Neural crest cell (in vitro differentiated cells): Measurements from ENCODE around the gene PTPN14. TPM values are rescaled to one million over a fixed set of nuclear protein-coding genes. Genes with fewer than 3 reads are reported as not detected.

Experiments used
- DNase-seq: peaks from one replicate; pipeline ENCODE4 v3.0.0; 2021; ENCODE audit warnings: low read depth, mixed read lengths, low spot score
- H3K27ac Mint-ChIP-seq: one replicate; pipeline ENCODE4 v1.8.0; 2021; ENCODE audit warnings: mild to moderate bottlenecking, mixed read lengths; ENCODE audit not compliant: unreplicated experiment
- H3K27me3 Mint-ChIP-seq: 2 replicates; pipeline ENCODE4 v1.8.0; 2021; ENCODE audit warnings: low read depth, mild to moderate bottlenecking, mixed read lengths
- H3K36me3 Mint-ChIP-seq: 2 replicates; pipeline ENCODE4 v1.8.0; 2021; ENCODE audit warnings: low read depth, mild to moderate bottlenecking, mixed read lengths
- H3K4me1 Mint-ChIP-seq: 2 replicates; pipeline ENCODE4 v1.8.0; 2021; ENCODE audit warnings: mixed read lengths
- H3K4me3 Mint-ChIP-seq: one replicate; pipeline ENCODE4 v1.8.0; 2021; ENCODE audit warnings: mild to moderate bottlenecking, mixed read lengths
- H3K9me3 Mint-ChIP-seq: 2 replicates; pipeline ENCODE4 v1.8.0; 2021; ENCODE audit warnings: mixed read lengths
- CTCF ChIP-seq: fragments of 200-600 bp; sonication (generic); conservative IDR thresholded peaks from 2 replicates; pipeline ENCODE4 v1.5.0; 2021; ENCODE audit warnings: antibody characterized with exemption, mild to moderate bottlenecking
- total RNA-seq: library from RNA; stranded (reverse); gene quantifications from 2 replicates; pipeline ENCODE4 v1.2.1, GENCODE V29; 2021

Gene PTPN14
- total RNA-seq, 1 donor from 2014 or later = 21.4 TPM

DNA sequence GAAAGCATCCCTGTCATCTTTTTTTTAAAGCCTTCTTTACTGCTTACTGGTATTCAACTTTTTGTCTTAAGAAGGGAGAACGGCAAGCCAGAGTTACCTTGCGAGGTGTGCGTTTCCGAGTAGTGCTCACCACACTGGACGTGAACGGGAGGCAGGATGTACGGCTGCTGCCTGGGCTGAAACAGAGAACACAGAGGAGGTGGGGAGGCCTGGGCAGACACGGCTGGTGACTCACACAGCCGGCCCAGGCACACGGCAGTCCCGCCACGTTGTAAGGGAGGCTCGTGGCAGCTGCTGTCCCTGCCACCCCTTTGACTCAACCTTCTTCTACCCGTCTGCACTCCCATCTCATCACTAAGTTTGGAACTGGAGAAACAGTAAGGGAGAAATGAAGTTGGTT lies 164.7 kb downstream of the PTPN14 start:
- no peaks in the 10 kb centered on the region for H3K9me3 Mint-ChIP-seq
- H3K36me3 Mint-ChIP-seq = peaks cover 17% of the 10 kb centered on the region
- no peak for DNase-seq
- no peaks in the 10 kb centered on the region for H3K27me3 Mint-ChIP-seq
- H3K27ac Mint-ChIP-seq = peak overlapping the region; percentile 92
- H3K4me3 Mint-ChIP-seq = no peak overlapping the region
- no peak for TF ChIP-seq CTCF
- no peaks in the 10 kb centered on the region for H3K4me1 Mint-ChIP-seq

- H3K36me3 Mint-ChIP-seq = peaks cover 17% of the 10 kb centered on the region
- no peak for TF ChIP-seq CTCF
- DNase-seq = no peak
- no peaks in the 10 kb centered on the region for H3K4me1 Mint-ChIP-seq
- no peaks in the 10 kb centered on the region for H3K9me3 Mint-ChIP-seq
- no peaks in the 10 kb centered on the region for H3K27me3 Mint-ChIP-seq
- no peak overlapping the region for H3K4me3 Mint-ChIP-seq
- peak overlapping the region; percentile 92 for H3K27ac Mint-ChIP-seq
Measured at GRCh38 chr1:214386333-214386732, 165.1 kb downstream of the PTPN14 start.

GRCh38 chr1:214385428-214385827 lies 166.0 kb downstream of the PTPN14 start:
- Mint-ChIP-seq H3K27me3 (no peaks in the 10 kb centered on the region), H3K27ac (no peak overlapping the region), H3K4me3 (no peak overlapping the region), H3K9me3 (no peaks in the 10 kb centered on the region), H3K36me3 (peaks cover 22% of the 10 kb centered on the region), H3K4me1 (no peaks in the 10 kb centered on the region)
- no peak for DNase-seq
- TF ChIP-seq CTCF = no peak

- Mint-ChIP-seq H3K9me3 (no peaks in the 10 kb centered on the region), H3K27ac (no peak overlapping the region), H3K4me3 (no peak overlapping the region), H3K27me3 (no peaks in the 10 kb centered on the region), H3K36me3 (peaks cover 22% of the 10 kb centered on the region), H3K4me1 (no peaks in the 10 kb centered on the region)
- TF ChIP-seq CTCF = no peak
- no peak for DNase-seq
Measured at GRCh38 chr1:214384373-214385079, 166.9 kb downstream of the PTPN14 start.

GRCh38 chr1:214383381-214384372 lies 167.7 kb downstream of the PTPN14 start:
- H3K27ac Mint-ChIP-seq = peak overlapping the region; percentile 50
- no peaks in the 10 kb centered on the region for H3K9me3 Mint-ChIP-seq
- no peak for TF ChIP-seq CTCF
- H3K36me3 Mint-ChIP-seq = peaks cover 22% of the 10 kb centered on the region
- H3K4me1 Mint-ChIP-seq = no peaks in the 10 kb centered on the region
- no peak for DNase-seq
- H3K4me3 Mint-ChIP-seq = no peak overlapping the region
- no peaks in the 10 kb centered on the region for H3K27me3 Mint-ChIP-seq
